ENCODE measurements around the gene PCSK7.

The PCSK7 gene

GRCh38 chr11:117180020-117180419 lies 51.9 kb downstream of the PCSK7 start:
- DNase-seq = no peak

DNA sequence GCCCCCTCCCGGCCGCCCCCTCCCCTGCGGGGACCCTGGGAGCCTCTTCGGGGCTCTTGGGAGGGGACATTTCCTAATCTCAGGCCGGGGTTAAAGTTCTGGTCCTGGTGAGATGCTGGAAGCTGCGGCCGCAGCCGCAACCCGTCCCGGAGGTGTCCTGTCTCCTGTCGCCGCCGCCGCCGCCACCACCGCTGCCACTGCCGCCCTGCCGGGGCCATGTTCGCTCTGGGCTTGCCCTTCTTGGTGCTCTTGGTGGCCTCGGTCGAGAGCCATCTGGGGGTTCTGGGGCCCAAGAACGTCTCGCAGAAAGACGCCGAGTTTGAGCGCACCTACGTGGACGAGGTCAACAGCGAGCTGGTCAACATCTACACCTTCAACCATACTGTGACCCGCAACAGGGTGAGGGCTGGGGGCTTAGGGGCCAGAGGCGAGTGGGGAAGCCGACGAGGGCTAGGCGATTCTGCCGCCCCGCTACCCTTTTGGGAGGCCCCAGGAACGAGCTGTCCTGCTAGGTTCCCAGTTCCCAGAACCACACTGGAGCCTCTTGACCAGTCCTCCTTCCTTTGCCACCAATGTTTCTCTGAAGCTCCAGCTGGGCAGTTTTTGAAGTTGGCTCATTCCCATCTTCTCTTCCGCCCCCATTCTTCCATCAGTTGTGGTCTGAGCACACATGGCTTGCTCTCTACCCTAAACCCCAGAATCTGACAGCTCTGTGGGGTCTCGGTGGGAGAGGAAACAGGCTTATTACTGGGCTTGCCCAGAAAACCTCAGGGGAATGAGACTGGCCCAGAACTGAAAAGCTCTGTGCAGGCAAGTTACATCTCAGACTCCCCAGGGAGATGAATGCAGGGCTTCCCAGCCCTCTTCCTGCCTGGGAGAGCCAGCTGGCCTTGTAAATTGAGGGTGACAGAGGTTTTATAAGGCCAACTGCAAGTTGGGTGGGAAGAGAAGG lies 52.5 kb downstream of the PCSK7 start:
- DNase-seq = no peak

GRCh38 chr11:117178210-117179034 lies 53.5 kb downstream of the PCSK7 start, which contains the start of gene SIDT2:
TSS of gene SIDT2 (plus strand) at chr11:117178743. CDS start at chr11:117179264, 521 bp downstream.
- DNase-seq = peak; percentile 82

DNA sequence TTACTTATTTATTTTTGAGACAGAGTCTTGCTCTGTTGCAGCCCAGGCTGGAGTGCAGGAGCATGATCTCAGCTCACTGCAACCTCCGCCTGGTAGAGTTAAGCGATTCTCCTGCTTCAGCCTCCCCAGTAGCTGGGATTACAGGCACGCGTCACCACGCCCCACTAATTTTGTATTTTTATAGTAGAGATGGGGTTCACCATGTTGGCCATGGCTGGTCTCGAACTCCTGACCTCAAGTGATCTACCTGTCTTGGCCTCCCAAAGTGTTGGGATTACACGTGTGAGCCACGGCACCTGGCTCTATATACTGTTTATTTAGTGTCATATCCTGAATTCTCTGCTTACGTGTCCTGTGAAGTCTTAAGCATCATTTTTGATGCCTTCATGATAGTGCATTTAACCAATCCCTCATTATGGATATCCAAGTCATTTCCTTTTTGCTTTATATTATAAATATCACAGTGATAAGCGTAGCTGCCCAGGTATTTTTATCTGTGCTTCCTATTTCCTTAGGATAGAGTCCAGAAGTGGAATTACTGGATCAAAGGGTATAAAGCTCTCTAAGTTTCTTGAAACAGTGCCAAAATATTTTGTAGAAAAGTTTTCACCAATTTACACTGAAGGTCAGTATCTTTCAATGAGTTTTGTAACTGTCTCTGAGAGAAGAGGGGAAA lies 54.2 kb downstream of the PCSK7 start:
- DNase-seq = no peak

GRCh38 chr11:117176186-117176585 lies 55.7 kb downstream of the PCSK7 start:
- DNase-seq = no peak

DNA sequence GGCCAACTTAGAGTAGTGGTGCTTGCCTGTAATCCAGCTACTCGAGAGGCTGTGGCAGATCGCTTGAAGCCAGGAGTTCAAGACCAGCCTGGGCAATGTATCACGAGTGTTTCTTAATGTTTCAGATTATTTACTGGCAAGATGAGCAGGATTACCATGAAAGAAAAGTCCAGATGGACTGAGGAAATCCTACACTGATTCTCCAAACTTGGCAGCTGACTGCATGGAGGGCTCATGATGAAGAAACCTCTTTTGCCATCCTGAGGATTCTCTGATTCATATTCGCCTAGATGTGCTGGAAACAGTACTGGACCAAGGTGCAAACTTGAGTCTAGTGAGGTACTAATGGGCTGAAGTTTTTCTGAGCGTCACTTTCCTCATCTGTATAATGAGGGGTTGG lies 56.1 kb downstream of the PCSK7 start:
- no peak for DNase-seq

DNA sequence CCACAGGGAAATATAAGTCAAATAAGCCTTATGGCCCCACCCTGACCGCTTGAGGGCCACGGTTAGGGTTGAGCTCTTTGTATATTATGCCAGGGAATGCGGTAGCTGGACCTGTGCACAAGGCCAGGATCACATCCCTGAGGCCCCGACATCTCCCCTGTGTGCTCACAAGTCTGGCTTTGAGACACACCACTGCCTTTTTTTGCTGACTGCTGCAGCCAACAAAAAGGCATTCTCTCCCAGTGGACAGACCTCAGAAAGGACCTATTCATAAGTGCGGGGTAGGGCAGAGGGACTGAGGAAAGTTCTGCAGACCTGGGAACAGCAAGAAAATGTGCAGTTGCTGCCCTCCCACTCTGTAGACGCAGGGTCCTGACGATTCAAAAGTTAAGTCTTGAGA lies 56.8 kb downstream of the PCSK7 start:
- DNase-seq = no peak

DNA sequence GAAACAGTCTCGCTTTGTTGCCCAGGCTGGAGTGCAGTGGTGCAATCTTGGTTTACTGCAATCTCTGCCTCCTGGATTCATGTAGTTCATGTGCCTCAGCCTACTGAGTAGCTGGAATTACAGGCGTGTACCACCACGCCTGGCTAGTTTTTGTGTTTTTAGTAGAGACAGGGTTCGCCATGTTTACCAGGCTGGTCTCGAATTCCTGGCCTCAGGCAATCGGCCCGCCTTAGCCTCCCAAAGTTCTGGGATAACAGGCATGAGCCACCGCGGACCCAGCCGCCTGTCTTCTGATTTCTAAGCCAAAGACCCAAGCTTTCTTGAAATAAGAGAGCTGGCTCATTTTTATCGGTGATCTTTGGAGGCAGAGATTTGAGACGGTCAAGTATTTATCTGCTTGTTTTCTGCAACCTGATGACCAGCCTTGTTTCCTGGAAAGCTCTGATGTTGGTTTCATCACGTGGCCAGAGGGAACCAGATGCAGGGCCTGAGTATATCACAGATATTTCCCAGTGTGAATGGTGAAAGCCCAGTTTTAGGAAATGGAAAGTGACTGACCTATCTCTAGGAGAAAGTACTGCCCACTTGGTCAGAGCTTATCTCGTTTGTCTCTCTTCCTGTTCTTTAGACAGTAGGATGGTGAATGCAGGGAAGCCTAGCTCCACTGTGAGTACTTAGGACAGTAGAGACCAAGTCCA lies 59.0 kb downstream of the PCSK7 start:
- no peak for DNase-seq

GRCh38 chr11:117171404-117172061 lies 60.3 kb downstream of the PCSK7 start:
- DNase-seq = no peak

DNA sequence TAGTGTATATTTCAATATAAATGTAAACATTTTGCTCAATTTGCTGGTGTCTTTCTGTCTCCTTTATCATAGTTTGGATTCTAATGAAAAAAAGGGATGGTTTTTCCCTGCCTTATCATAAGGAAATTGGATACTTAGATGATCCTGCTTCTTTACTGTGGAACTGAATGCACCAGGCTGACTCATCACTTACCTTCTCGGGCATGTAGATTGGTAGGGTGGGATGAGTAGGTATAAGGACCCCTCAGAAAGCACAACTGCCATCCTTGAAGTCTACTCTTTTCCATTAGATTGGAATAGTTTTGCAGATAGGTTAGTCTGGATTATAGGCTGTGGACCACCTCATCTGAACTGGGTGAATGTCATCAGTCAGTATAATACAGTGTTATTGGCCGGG lies 60.9 kb downstream of the PCSK7 start:
- DNase-seq = no peak

DNA sequence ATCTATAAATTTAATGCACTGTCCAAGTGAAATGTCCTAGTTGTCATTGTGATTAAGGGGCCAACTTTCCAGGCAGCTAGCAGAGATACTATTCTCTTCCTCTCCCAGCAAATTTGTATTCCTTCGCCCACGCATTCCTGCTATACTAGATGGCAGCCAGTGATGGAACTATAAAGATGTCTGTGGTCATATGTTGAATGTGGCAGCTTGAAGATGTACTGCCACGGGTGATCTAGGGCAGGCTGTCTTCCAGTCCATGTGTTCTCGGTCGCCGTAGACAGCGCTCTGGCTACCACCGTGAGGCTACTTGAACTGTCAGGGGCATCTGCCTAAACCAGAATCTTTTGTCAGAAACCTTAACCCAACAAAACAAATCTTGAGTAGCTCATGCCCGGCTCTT lies 61.7 kb downstream of the PCSK7 start:
- no peak for DNase-seq

DNA sequence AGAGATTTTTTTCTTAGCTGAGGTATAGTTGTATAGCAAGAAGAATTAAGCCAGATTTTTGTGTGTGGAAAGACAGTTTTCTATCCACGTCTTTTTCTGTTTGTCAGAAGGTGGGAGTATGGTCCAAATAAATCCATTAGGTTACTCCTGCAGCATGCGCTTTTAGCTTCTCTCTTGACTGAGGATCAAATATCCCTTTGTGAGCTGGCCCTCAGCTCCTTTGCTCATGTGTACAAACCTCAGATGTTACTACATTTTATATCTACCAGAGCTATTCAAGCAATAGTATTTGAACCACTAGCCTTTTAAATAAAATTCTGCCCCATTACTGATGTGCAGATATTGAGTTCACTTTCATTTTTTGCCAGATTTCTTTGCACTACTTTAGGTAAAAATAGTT lies 62.1 kb downstream of the PCSK7 start:
- DNase-seq = no peak

DNA sequence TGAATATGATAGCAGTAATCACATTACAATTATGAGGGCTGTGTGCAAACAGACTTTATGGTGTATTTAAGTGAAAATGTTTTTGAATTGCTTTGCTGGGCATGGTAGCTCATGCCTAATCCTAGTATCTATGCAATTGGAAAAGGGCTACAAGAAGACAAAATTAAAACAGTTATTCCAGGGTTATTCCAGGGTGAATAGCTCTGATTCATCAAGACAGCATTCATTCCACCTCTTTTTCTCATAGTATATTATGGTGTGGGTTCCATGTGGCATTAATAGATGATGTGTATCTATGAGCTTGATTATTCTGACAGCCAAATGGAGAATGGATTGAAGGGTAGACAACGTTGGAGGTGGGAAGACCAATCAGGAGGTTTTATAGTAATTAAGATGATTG lies 65.4 kb downstream of the PCSK7 start:
- DNase-seq = no peak

DNA sequence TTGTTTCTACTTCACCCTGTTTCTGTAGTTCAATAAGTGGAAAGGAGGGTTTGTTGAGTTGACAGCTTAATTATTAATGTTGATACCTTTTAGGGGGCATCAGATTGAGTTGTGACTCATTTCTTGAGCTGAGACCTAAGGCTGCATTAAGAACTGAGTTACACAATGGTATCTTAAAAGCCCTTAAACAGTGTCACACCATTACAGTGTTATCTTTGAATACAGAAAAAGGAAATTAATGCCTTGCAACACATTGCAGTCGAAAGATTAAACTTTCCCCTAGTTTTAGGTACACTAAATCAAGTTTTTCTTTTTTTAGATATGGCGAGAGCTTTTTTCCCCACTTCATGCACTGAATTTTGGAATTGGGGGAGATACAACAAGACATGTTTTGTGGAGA lies 71.0 kb downstream of the PCSK7 start:
- no peak for DNase-seq

GRCh38 chr11:117159892-117160291 lies 72.0 kb downstream of the PCSK7 start:
- DNase-seq = no peak

DNA sequence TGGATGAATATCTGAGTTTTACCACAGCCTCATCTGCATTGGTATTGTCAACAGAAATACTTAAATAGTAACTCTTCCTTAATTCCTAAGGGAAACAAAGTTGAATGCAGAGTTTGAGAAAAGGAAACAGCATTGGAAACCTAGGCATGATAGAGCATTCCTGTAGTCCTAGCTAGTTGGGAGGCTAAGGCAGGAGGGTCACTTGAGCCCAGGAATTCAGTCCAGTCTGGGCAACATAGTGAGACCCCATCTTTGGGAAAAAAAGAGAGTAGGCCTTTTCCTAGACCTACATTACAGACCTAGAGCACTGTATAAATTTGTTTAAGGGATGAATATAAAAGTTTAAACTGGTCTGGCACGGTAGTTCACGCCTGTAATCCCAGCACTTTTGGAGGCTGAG lies 74.4 kb downstream of the PCSK7 start:
- no peak for DNase-seq

DNA sequence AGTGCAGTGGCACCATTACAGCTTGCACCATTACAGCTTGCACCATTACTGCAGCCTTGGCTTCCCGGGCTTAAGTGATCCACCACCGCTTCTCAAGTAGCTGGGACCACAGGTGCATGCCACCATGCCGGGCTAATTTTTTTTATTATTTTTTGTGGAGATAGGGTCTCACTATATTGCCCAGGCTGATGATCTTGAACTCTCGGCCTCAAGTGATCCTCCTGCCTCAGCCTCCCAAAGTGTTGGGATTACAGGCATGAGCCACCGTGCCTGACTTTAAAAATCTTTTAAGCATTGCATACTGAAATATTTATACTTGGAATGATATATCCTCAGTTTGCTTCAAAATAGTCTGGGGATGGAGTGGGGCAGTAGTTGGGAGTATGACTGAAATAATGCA lies 77.4 kb downstream of the PCSK7 start:
- no peak for DNase-seq
